SK-N-SH treated with all-trans-retinoic acid at 6 μM for 48 hours (cell line): ENCODE results near the gene TWSG1.

Source experiments
- RARB ChIP-seq: fragments of 250-450 bp; sonication (Bioruptor Pico); IDR thresholded peaks from 2 replicates; pipeline ENCODE4 v1.8.0; 2021; ENCODE audit warnings: mild to moderate bottlenecking, moderate library complexity
- ZC3H10 ChIP-seq: fragments of 250-450 bp; sonication (Bioruptor Pico); IDR thresholded peaks from 2 replicates; pipeline ENCODE4 v1.5.1; 2021; ENCODE audit warnings: mild to moderate bottlenecking, moderate library complexity

DNA sequence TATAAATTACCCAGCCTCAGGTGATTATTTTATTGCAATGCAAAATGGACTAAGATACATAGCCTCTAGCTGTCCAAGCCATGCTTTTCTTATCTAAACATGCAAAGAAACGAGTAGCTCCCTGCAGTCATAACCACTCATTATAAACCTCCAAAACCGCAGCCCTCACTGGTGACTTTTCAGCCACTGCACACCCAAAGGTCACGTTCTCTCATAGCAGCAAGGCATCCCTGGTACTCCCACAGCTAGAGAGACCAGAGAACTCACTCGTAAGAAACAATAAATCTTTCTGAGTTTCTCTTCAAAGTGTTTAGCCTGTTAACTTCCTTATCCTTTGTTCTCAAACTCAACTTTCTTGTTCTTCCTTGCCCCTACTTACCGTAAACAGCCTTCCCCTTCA, 112.3 kb downstream of the TWSG1 start:
- TF ChIP-seq RARB (CRISPR knock-in tag) (no peak), ZC3H10 (CRISPR knock-in tag) (no peak)
